OCI-LY3 (cell line): ENCODE data around the gene CHMP4B.

Source experiments
- EZH2phosphoT487 ChIP-seq: fragments of 200-600 bp; shearing (Covaris generic); IDR thresholded peaks from 2 replicates; pipeline ENCODE4 v1.6.1; 2018; ENCODE audit warnings: antibody characterized with exemption, mixed run types, low read depth
- TF ChIP-seq, protein P1 (sequence below): fragments of 200-600, 300-600 bp; sonication (generic); IDR thresholded peaks from 2 replicates; pipeline ENCODE4 v1.5.1; 2014; ENCODE audit warnings: antibody characterized with exemption, low read length, low read depth

DNA sequence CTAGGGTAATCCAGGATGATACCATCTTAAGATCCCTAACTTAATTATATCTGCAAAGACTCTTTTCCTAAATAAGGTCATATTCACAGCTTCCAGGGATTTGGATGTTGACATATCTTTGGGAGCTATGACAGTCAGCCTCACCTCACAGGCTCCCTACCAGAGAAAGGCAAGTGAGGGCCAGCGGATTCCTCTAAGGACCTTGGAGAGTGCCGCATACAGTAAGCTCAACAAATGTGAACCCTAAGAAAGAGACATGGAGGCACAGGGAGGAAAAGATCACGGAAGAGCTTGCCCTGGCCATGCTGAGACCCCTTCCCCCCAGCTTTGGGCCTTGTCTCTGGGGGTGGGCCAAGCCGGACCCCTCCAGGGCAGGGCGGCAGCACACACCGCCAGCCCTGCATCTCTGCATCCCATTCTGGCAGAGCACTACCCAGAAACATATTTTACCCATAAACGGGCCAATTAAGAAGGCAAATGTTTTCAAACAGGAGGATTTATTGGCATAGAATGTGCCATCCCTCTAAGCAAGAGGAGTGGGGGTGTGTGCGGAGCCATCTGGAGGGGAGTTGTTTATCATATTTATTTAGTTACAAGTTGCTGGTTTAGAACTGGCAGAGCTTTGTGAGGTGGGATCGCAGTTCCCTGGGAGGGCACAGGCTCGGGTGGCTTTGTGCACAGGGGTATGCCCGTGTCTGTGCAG lies 55.4 kb downstream of the CHMP4B start:
- TF ChIP-seq, protein P1, sequence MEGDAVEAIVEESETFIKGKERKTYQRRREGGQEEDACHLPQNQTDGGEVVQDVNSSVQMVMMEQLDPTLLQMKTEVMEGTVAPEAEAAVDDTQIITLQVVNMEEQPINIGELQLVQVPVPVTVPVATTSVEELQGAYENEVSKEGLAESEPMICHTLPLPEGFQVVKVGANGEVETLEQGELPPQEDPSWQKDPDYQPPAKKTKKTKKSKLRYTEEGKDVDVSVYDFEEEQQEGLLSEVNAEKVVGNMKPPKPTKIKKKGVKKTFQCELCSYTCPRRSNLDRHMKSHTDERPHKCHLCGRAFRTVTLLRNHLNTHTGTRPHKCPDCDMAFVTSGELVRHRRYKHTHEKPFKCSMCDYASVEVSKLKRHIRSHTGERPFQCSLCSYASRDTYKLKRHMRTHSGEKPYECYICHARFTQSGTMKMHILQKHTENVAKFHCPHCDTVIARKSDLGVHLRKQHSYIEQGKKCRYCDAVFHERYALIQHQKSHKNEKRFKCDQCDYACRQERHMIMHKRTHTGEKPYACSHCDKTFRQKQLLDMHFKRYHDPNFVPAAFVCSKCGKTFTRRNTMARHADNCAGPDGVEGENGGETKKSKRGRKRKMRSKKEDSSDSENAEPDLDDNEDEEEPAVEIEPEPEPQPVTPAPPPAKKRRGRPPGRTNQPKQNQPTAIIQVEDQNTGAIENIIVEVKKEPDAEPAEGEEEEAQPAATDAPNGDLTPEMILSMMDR: no peak
- TF ChIP-seq EZH2phosphoT487: no peak
